GM21786 (cell line): ENCODE data around the gene PRRG3.
A peak's percentile ranks its signal among the peaks of the same experiment; 100 is the strongest.

Experiments
- ATAC-seq: cut with Tn5 transposase; IDR thresholded peaks from one replicate; pipeline ENCODE4 v1.9.1; 2021; ENCODE audit not compliant: unreplicated experiment

The PRRG3 gene

GRCh38 chrX:151704041-151704663 is 8.9 kb downstream of the PRRG3 start:
- no peak for ATAC-seq

- ATAC-seq, result no peak
Observed at GRCh38 chrX:151708821-151709220, 13.6 kb downstream of the PRRG3 start.

GRCh38 chrX:151710457-151710856 is 15.2 kb downstream of the PRRG3 start:
- ATAC-seq, result no peak

- no peak for ATAC-seq
Observed at GRCh38 chrX:151711154-151711553, 15.9 kb downstream of the PRRG3 start.

GRCh38 chrX:151711787-151712186 is 16.5 kb downstream of the PRRG3 start:
- no peak for ATAC-seq

GRCh38 chrX:151712253-151712652 is 17.0 kb downstream of the PRRG3 start:
- no peak for ATAC-seq

- peak; percentile 68 for ATAC-seq
Observed at GRCh38 chrX:151713849-151714248, 18.6 kb downstream of the PRRG3 start.

GRCh38 chrX:151714362-151714761 is 19.1 kb downstream of the PRRG3 start:
- no peak for ATAC-seq

- ATAC-seq, result no peak
Observed at GRCh38 chrX:151715752-151716151, 20.5 kb downstream of the PRRG3 start, which contains the start of gene FATE1. FATE1 (plus strand) TSS chrX:151716035; CDS start chrX:151716120, 85 bp downstream.

GRCh38 chrX:151722241-151722846 is 27.1 kb downstream of the PRRG3 start:
- ATAC-seq, result no peak

- ATAC-seq, result no peak
Observed at GRCh38 chrX:151723156-151723760, 28.0 kb downstream of the PRRG3 start.

- ATAC-seq, result no peak
Observed at GRCh38 chrX:151724563-151725337, 29.5 kb downstream of the PRRG3 start.

GRCh38 chrX:151725338-151725614 is 30.0 kb downstream of the PRRG3 start:
- no peak for ATAC-seq

GRCh38 chrX:151726751-151727150 is 31.5 kb downstream of the PRRG3 start:
- ATAC-seq, result no peak

GRCh38 chrX:151727346-151727745 is 32.1 kb downstream of the PRRG3 start:
- no peak for ATAC-seq

- no peak for ATAC-seq
Observed at GRCh38 chrX:151729056-151729725, 33.9 kb downstream of the PRRG3 start.

GRCh38 chrX:151734446-151734845 is 39.2 kb downstream of the PRRG3 start, which contains the start of gene CNGA2:
CNGA2 (plus strand) TSS chrX:151734746; CDS start chrX:151738484, 3,738 bp downstream.
- ATAC-seq, result no peak

- no peak for ATAC-seq
Observed at GRCh38 chrX:151735219-151735618, 40.0 kb downstream of the PRRG3 start.

- ATAC-seq, result no peak
Observed at GRCh38 chrX:151736685-151737084, 41.4 kb downstream of the PRRG3 start.

- no peak for ATAC-seq
Observed at GRCh38 chrX:151737494-151737893, 42.2 kb downstream of the PRRG3 start.

GRCh38 chrX:151738751-151739150 is 43.5 kb downstream of the PRRG3 start:
- ATAC-seq, result no peak
